ENCODE data around the gene ACRBP.

Gene ACRBP

DNA sequence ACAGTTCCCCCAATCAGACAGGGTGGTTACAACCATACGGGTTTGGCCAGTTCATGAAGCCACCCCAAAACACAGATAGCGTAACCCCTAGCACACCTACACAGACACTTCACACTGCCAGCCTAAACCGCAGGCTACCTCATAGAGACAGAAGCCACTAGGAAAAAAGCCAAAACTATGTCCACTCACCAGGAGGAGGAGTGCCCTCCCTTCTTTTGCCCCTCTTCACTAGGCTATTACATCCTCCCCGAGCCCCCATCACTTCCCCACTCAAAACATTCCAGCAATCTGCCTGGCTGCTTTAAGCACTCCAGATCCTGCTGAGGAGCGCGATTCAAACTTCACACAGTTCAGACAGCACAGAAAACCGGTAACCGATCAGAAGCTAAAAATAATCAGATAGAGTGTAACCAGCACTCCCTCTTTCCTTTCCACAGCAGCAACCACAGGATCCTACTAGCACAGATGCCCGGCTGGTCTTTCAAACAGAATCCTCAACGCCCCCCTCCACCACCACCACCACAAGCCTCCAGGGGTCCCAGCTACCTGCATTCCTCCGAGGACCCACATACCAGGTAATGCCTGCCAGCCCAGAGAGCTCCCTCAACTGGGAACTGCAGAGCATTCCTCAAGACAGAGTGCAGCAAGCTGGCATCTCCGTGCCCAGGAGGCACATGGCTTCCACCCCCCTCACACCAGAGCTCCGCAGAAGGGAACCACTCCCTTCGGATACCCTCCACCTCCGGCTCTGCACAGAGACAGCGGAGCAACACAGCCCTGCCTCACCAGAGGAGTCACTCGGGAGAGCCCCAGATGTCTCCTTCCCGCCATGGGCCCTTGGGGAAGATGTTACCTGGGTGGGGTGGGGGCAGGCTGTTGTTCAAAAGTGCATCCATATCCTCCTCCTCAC lies 41.6 kb downstream of the ACRBP start:
- TF ChIP-seq, protein P1, sequence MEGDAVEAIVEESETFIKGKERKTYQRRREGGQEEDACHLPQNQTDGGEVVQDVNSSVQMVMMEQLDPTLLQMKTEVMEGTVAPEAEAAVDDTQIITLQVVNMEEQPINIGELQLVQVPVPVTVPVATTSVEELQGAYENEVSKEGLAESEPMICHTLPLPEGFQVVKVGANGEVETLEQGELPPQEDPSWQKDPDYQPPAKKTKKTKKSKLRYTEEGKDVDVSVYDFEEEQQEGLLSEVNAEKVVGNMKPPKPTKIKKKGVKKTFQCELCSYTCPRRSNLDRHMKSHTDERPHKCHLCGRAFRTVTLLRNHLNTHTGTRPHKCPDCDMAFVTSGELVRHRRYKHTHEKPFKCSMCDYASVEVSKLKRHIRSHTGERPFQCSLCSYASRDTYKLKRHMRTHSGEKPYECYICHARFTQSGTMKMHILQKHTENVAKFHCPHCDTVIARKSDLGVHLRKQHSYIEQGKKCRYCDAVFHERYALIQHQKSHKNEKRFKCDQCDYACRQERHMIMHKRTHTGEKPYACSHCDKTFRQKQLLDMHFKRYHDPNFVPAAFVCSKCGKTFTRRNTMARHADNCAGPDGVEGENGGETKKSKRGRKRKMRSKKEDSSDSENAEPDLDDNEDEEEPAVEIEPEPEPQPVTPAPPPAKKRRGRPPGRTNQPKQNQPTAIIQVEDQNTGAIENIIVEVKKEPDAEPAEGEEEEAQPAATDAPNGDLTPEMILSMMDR (IDR thresholded peaks at IDR 0.05), result no peak

DNA sequence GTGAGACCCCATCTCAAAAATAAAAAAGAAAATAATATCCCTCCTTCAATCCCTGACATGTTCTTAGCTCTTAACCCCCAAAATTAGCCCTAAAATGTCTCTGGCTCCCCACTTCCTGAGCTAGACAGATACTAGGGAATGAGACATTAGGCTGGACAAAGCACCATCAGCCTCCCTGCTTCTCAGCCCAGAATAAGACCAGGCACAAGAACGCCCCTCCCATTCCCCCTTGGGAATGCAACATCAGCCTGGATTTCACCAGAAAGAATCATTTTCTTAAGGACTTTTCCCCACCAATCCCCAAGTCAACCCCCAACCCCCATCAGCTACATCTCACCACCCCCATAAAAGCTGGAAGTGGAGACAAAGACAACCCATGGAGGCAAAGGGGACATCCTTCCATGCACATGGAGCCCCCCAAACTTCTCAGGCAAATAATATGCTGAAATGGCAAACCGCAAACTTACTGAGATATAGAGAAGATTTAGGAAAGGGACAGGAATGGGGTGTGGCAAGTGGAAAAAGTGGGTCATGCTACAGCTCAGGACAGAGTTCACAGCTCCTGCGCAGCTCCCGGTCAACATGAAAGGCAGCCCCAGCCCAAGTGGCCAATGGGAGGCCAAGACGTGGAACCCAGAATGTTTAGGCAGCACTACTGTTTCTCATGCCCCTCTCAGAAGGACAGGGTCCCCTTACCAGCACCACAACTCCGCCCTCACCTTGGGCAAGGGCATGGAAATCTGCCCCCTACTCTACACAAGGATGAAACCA lies 42.8 kb downstream of the ACRBP start:
- TF ChIP-seq, protein P1 (IDR thresholded peaks at IDR 0.05), result no peak

DNA sequence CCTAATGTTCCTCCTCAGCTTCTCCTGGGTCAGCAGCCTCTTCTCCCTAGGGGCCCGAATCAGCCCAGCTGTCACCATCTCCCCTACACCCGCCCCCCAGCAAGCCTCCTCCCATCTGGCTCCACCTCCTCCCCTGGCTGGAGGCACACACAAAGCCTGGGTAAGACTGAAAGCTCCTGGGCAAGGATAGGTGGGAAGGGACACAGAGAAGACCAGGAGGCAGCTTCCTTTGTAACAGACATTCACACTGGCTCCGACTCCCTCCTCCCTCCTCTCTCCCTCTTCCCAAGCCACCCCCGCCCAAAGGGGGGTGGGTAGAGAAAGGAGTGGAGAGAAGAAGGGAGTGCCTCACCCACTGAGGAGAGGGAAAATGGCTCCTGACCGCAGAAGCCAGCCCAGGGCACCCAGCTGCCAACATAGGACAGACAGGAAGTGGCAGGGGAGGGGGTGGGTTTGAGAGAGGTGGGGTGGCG lies 44.1 kb downstream of the ACRBP start:
- TF ChIP-seq, protein P1 (IDR thresholded peaks at IDR 0.05), result no peak

DNA sequence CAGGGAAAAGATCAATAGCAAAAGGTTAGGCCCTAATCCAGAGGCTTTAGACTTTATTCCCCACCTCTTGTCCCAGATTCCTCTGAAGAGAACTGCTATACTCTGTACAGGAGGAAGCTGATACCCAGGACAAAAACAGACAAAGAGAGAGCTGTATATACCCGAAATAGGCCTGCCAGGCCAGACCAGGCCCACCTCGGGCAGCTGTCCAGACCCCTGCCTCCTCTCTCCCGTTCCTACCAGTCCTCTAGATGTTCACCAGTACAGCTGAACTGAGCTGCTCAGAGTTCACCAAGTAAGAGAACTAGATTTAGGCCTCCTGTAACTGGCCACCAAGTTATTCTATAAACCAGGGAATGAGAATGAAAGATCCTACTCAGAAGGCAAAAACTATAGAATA lies 44.7 kb downstream of the ACRBP start:
- TF ChIP-seq, protein P1 (IDR thresholded peaks at IDR 0.05), result no peak

DNA sequence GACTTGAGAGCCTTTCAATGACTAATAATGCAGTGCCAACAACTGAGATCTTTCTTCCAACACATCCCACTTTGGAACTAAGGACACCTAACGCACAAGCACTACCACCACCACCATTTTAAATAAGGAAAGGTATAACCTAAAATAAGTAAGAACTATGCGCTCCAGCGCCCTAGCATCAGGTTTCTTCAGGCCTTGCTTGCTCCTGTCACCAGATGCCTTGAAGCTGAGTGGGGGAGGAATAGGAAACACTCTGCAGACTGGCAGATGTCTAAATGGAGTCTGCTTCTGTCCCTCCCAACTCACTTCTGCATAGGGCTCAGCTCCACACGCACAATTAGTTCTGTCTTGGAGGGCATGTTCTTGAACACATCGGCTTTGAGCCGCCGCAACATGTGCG lies 55.1 kb downstream of the ACRBP start:
- TF ChIP-seq, protein P1 (IDR thresholded peaks at IDR 0.05), result no peak

Measured in LNCAP (cell line).